Measurements from ENCODE around the gene ATRAID.

The ATRAID gene

DNA sequence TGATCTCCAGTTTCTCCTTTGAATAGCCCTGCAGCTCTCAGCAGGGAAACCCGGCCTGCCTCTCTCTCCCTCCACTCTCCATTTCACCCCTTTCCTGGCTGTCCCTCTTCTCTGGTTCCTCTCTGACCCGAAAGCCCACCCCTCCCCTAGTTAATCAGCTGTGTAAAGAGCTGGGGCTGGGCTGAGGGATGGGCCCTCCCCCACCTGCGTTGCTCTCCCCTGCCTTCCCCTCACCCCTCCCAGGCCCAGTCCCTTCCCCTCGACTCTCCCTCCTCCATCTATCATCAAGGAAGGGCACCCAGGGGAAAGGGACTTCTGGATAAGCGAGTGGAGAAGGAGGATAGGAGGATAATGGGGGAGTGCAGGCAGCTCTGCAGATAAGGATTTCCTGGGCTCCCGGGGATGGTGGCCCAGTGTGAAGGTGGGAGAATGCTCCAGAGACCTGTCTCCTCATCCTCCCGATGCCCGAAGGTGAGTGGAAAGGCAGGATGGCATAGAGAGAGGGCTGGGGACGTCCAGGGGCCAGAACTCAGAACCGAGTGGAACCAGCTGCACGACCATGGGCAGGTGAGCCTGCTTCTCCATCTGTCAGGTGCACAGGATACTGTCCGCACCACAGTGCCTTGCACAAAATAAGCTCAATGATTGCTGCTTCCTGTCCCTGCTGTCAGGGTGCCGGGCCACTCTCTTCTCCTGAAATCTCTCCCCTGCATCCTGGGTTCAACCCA, 39.0 kb downstream of the ATRAID start:
- no peak for DNase-seq (ENCODE audit: low read depth)
- no peak overlapping the region for H3K4me3 ChIP-seq (ENCODE audit: low read depth, low read length)
- TF ChIP-seq, protein P1, sequence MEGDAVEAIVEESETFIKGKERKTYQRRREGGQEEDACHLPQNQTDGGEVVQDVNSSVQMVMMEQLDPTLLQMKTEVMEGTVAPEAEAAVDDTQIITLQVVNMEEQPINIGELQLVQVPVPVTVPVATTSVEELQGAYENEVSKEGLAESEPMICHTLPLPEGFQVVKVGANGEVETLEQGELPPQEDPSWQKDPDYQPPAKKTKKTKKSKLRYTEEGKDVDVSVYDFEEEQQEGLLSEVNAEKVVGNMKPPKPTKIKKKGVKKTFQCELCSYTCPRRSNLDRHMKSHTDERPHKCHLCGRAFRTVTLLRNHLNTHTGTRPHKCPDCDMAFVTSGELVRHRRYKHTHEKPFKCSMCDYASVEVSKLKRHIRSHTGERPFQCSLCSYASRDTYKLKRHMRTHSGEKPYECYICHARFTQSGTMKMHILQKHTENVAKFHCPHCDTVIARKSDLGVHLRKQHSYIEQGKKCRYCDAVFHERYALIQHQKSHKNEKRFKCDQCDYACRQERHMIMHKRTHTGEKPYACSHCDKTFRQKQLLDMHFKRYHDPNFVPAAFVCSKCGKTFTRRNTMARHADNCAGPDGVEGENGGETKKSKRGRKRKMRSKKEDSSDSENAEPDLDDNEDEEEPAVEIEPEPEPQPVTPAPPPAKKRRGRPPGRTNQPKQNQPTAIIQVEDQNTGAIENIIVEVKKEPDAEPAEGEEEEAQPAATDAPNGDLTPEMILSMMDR (conservative IDR thresholded peaks at IDR 0.05; ENCODE audit: low read depth, low read length) = no peak

GRCh38 chr2:27251766-27252165, 39.9 kb downstream of the ATRAID start:
- no peak for DNase-seq (ENCODE audit: low read depth)
- TF ChIP-seq, protein P1 (conservative IDR thresholded peaks at IDR 0.05; ENCODE audit: low read depth, low read length) = no peak

GRCh38 chr2:27255187-27255586, 43.3 kb downstream of the ATRAID start:
- TF ChIP-seq, protein P1 (conservative IDR thresholded peaks at IDR 0.05; ENCODE audit: low read depth, low read length) = no peak
- no peak overlapping the region for H3K4me3 ChIP-seq (ENCODE audit: low read depth, low read length)
- no peak for DNase-seq (ENCODE audit: low read depth)

More at GRCh38 chr2:27251766-27252165, 39.9 kb downstream of the ATRAID start:
- no peak overlapping the region for H3K4me3 ChIP-seq (ENCODE audit: low read depth, low read length)

GRCh38 chr2:27255660-27256059, 43.8 kb downstream of the ATRAID start:
- TF ChIP-seq, protein P1 (conservative IDR thresholded peaks at IDR 0.05; ENCODE audit: low read depth, low read length) = no peak
- peak; percentile 38 for DNase-seq (ENCODE audit: low read depth)
- no peak overlapping the region for H3K4me3 ChIP-seq (ENCODE audit: low read depth, low read length)

- H3K4me3 ChIP-seq (ENCODE audit: low read depth, low read length) = no peak overlapping the region
- no peak for DNase-seq (ENCODE audit: low read depth)
- TF ChIP-seq, protein P1 (conservative IDR thresholded peaks at IDR 0.05; ENCODE audit: low read depth, low read length) = no peak
These were observed 45.1 kb downstream of the ATRAID start for GRCh38 chr2:27256855-27257454.

- no peak overlapping the region for H3K4me3 ChIP-seq (ENCODE audit: low read depth, low read length)
- TF ChIP-seq, protein P1 (conservative IDR thresholded peaks at IDR 0.05; ENCODE audit: low read depth, low read length) = no peak
- DNase-seq (ENCODE audit: low read depth) = no peak
These were observed 46.2 kb downstream of the ATRAID start for GRCh38 chr2:27258051-27258450.

Data from choroid plexus epithelial cell (primary cell).